ENCODE measurements around the gene DEPP1. TPM values are rescaled to one million over a fixed set of nuclear protein-coding genes. Genes with fewer than 3 reads are reported as not detected.
A peak's percentile ranks its signal among the peaks of the same experiment; 100 is the strongest.
"Not testable (repeated sequence)": the region's sequence is repeated elsewhere in the genome, so short reads cannot be mapped to it uniquely, and the experiment has no call there.

DEPP1 gene
- under 1 TPM; 0.31 to 0.53 TPM for total RNA-seq

- no peak for ATAC-seq
- Mint-ChIP-seq H3K27me3 (no peaks in the 10 kb centered on the region), H3K4me1 (ENCODE audit: low read depth in 2 of 2) (peaks cover 5 to 14% of the 10 kb centered on the region in 2 donors), H3K4me3 (no peak within 1 kb of the TSS), H3K9me3 (no peaks in the 10 kb centered on the region), H3K27ac (no peak within 1 kb of the TSS), H3K36me3 (no peaks in the 10 kb centered on the region)
- DNase-seq (ENCODE audit: low spot score): no peak
Measured at GRCh38 chr10:44978570-44979280, at the start of gene DEPP1. DEPP1 (minus strand) TSS chr10:44978809; CDS start chr10:44978030, 779 bp downstream.

- Mint-ChIP-seq H3K27ac (no peak overlapping the region), H3K27me3 (peaks cover 0 to 5% of the 10 kb centered on the region in 2 donors), H3K9me3 (peaks cover 5% of the 10 kb centered on the region)
Measured at GRCh38 chr10:45023426-45023825, 44.8 kb upstream of the DEPP1 start.

GRCh38 chr10:45015590-45015989 is 37.0 kb upstream of the DEPP1 start:
- no peaks in the 10 kb centered on the region for H3K9me3 Mint-ChIP-seq
- no peak for ATAC-seq
- DNase-seq (ENCODE audit: low spot score): no peak
- no peak overlapping the region for H3K27ac Mint-ChIP-seq
- no peaks in the 10 kb centered on the region for H3K36me3 Mint-ChIP-seq
- H3K4me1 Mint-ChIP-seq (ENCODE audit: low read depth in 2 of 2): no peaks in the 10 kb centered on the region
- no peak overlapping the region for H3K4me3 Mint-ChIP-seq
- peaks cover 0 to 2% of the 10 kb centered on the region in 2 donors for H3K27me3 Mint-ChIP-seq

More at GRCh38 chr10:45023426-45023825, 44.8 kb upstream of the DEPP1 start:
- no peak for DNase-seq (ENCODE audit: low spot score)
- H3K4me3 Mint-ChIP-seq: no peak overlapping the region
- no peak for ATAC-seq
- H3K36me3 Mint-ChIP-seq: peaks cover 5% of the 10 kb centered on the region
- peaks cover 4 to 5% of the 10 kb centered on the region in 2 donors for H3K4me1 Mint-ChIP-seq (ENCODE audit: low read depth in 2 of 2)

GRCh38 chr10:45014557-45014956 is 35.9 kb upstream of the DEPP1 start:
- H3K9me3 Mint-ChIP-seq; H3K27ac Mint-ChIP-seq; H3K4me1 Mint-ChIP-seq (ENCODE audit: low read depth in 2 of 2); ATAC-seq; H3K27me3 Mint-ChIP-seq; H3K4me3 Mint-ChIP-seq; H3K36me3 Mint-ChIP-seq; DNase-seq (ENCODE audit: low spot score): not testable (repeated sequence)

- DNase-seq (ENCODE audit: low spot score): no peak
Measured at GRCh38 chr10:45008524-45009161, 30.0 kb upstream of the DEPP1 start.

GRCh38 chr10:45006276-45007030 is 27.8 kb upstream of the DEPP1 start:
- no peak overlapping the region for H3K27ac Mint-ChIP-seq
- ATAC-seq (no peak), DNase-seq (ENCODE audit: low spot score) (no peak)
- H3K4me1 Mint-ChIP-seq (ENCODE audit: low read depth in 2 of 2): peaks cover 17 to 34% of the 10 kb centered on the region in 2 donors
- H3K4me3 Mint-ChIP-seq: no peak overlapping the region
- peaks cover 36% of the 10 kb centered on the region for H3K36me3 Mint-ChIP-seq
- peaks cover 5% of the 10 kb centered on the region for H3K9me3 Mint-ChIP-seq
- no peaks in the 10 kb centered on the region for H3K27me3 Mint-ChIP-seq

More at GRCh38 chr10:45008524-45009161, 30.0 kb upstream of the DEPP1 start:
- H3K9me3 Mint-ChIP-seq: peaks cover 3% of the 10 kb centered on the region
- peaks cover 20% of the 10 kb centered on the region for H3K36me3 Mint-ChIP-seq
- no peak overlapping the region for H3K4me3 Mint-ChIP-seq
- H3K27me3 Mint-ChIP-seq: no peaks in the 10 kb centered on the region
- peaks cover 8 to 18% of the 10 kb centered on the region in 2 donors for H3K4me1 Mint-ChIP-seq (ENCODE audit: low read depth in 2 of 2)
- peak in 1 of 2 donors; percentile 57 for ATAC-seq
- H3K27ac Mint-ChIP-seq: no peak overlapping the region

GRCh38 chr10:45005284-45005683 is 26.7 kb upstream of the DEPP1 start:
- Mint-ChIP-seq H3K27ac (peak overlapping the region in 1 of 2 donors; percentile 82), H3K27me3 (no peaks in the 10 kb centered on the region), H3K4me1 (ENCODE audit: low read depth in 2 of 2) (peaks cover 22 to 37% of the 10 kb centered on the region in 2 donors), H3K4me3 (no peak overlapping the region), H3K9me3 (peaks cover 5% of the 10 kb centered on the region), H3K36me3 (peaks cover 36% of the 10 kb centered on the region)
- DNase-seq (ENCODE audit: low spot score): no peak
- no peak for ATAC-seq

GRCh38 chr10:45004661-45005060 is 26.1 kb upstream of the DEPP1 start:
- ATAC-seq (no peak), DNase-seq (ENCODE audit: low spot score) (no peak)
- Mint-ChIP-seq H3K27ac (peak overlapping the region in 1 of 2 donors; percentile 43), H3K4me1 (ENCODE audit: low read depth in 2 of 2) (peaks cover 27 to 44% of the 10 kb centered on the region in 2 donors), H3K9me3 (peaks cover 5% of the 10 kb centered on the region), H3K27me3 (no peaks in the 10 kb centered on the region), H3K36me3 (peaks cover 36% of the 10 kb centered on the region), H3K4me3 (no peak overlapping the region)

- DNase-seq (ENCODE audit: low spot score) (no peak), ATAC-seq (no peak)
- Mint-ChIP-seq H3K27me3 (no peaks in the 10 kb centered on the region), H3K4me3 (peak overlapping the region; percentile 79), H3K4me1 (ENCODE audit: low read depth in 2 of 2) (peaks cover 28 to 49% of the 10 kb centered on the region in 2 donors), H3K36me3 (peaks cover 36% of the 10 kb centered on the region), H3K27ac (peak overlapping the region; percentile 43 to 74), H3K9me3 (peaks cover 5% of the 10 kb centered on the region)
Measured at GRCh38 chr10:45003432-45004000, 24.9 kb upstream of the DEPP1 start.

- Mint-ChIP-seq H3K4me1 (ENCODE audit: low read depth in 2 of 2) (peaks cover 30 to 49% of the 10 kb centered on the region in 2 donors), H3K4me3 (peak overlapping the region; percentile 79)
Measured at GRCh38 chr10:45001381-45002148, 23.0 kb upstream of the DEPP1 start.

GRCh38 chr10:45000752-45001380 is 22.3 kb upstream of the DEPP1 start, which contains the start of gene ZNF22:
ZNF22 (plus strand) TSS chr10:45000923; CDS start chr10:45003369, 2,446 bp downstream.
- DNase-seq (ENCODE audit: low spot score) (peak; percentile 80), ATAC-seq (peak; percentile 91 to 92)
- Mint-ChIP-seq H3K4me3 (peak within 1 kb of the TSS; percentile 79), H3K27ac (peak within 1 kb of the TSS; percentile 80 to 84), H3K27me3 (no peaks in the 10 kb centered on the region), H3K4me1 (ENCODE audit: low read depth in 2 of 2) (peaks cover 31 to 51% of the 10 kb centered on the region in 2 donors), H3K36me3 (peaks cover 36% of the 10 kb centered on the region), H3K9me3 (peaks cover 5% of the 10 kb centered on the region)

More at GRCh38 chr10:45001381-45002148, 23.0 kb upstream of the DEPP1 start:
- peak; percentile 73 to 74 for ATAC-seq
- DNase-seq (ENCODE audit: low spot score): no peak
- H3K36me3 Mint-ChIP-seq: peaks cover 36% of the 10 kb centered on the region
- no peaks in the 10 kb centered on the region for H3K27me3 Mint-ChIP-seq
- H3K9me3 Mint-ChIP-seq: peaks cover 5% of the 10 kb centered on the region
- peak overlapping the region; percentile 78 to 84 for H3K27ac Mint-ChIP-seq

GRCh38 chr10:45000138-45000751 is 21.6 kb upstream of the DEPP1 start:
- no peaks in the 10 kb centered on the region for H3K27me3 Mint-ChIP-seq
- peak overlapping the region; percentile 79 for H3K4me3 Mint-ChIP-seq
- H3K27ac Mint-ChIP-seq: peak overlapping the region; percentile 80 to 84
- peaks cover 5% of the 10 kb centered on the region for H3K9me3 Mint-ChIP-seq
- peaks cover 37 to 53% of the 10 kb centered on the region in 2 donors for H3K4me1 Mint-ChIP-seq (ENCODE audit: low read depth in 2 of 2)
- ATAC-seq: no peak
- peaks cover 32% of the 10 kb centered on the region for H3K36me3 Mint-ChIP-seq
- DNase-seq (ENCODE audit: low spot score): no peak
